ENCODE measurements around the gene USP6.

GRCh38 chr17:5203908-5204294, 88.1 kb downstream of the USP6 start:
- no peak for TF ChIP-seq POLR2A (IDR thresholded peaks at IDR 0.05)
- TF ChIP-seq, protein P1, sequence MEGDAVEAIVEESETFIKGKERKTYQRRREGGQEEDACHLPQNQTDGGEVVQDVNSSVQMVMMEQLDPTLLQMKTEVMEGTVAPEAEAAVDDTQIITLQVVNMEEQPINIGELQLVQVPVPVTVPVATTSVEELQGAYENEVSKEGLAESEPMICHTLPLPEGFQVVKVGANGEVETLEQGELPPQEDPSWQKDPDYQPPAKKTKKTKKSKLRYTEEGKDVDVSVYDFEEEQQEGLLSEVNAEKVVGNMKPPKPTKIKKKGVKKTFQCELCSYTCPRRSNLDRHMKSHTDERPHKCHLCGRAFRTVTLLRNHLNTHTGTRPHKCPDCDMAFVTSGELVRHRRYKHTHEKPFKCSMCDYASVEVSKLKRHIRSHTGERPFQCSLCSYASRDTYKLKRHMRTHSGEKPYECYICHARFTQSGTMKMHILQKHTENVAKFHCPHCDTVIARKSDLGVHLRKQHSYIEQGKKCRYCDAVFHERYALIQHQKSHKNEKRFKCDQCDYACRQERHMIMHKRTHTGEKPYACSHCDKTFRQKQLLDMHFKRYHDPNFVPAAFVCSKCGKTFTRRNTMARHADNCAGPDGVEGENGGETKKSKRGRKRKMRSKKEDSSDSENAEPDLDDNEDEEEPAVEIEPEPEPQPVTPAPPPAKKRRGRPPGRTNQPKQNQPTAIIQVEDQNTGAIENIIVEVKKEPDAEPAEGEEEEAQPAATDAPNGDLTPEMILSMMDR (IDR thresholded peaks at IDR 0.05) = no peak
